ENCODE data around the gene SAMD1. TPM values are rescaled to one million over a fixed set of nuclear protein-coding genes. Genes with fewer than 3 reads are reported as not detected.
A peak's percentile ranks its signal among the peaks of the same experiment; 100 is the strongest.

Gene SAMD1
- total and polyA plus RNA-seq, 7 donors: 27.3 to 99.9 (median 40.3) TPM

DNA sequence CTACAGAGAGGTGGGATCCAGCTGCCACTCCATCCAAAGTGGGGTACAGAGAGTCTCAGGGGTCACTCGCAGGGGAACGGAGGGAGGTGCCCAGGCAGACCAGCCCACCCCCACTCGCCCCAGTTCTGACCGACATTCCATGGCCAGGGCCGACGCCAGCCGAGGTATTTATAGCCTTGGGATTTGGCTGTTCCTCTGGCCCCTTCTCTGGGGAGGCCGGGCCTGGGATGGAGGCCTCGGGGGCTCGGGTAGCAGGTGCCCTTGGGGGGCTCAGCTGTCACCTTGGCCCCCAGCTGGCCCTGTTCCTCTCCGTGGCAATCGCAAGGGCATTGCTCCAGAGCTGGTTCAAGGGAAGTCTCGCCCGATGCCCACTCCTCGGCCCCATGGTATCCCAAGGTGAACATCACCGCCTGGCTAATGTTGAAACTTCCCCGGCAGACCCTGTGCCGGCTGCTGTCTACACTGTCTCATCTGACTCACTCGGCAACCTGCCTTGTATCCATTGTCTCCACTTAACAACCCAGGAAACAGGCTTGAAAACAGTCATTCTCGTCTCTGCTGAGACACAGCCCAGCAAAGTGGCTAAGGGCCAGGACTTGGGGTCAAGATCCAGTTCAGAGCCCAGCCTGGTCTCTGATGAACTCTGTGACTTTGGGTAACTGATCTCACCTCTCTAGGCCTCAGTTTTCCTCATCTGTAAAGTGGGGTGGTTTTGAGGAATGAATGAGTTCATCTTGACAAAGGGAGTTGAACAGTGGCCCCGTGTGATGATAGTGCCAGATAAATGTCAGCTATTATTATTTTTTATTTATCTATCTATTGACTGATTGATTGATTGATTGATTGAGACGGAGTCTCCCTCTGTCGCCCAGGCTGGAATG, 17.3 kb upstream of the SAMD1 start:
- Histone ChIP-seq H3K27me3 (ENCODE audit: insufficient read depth in 3 of 3, low read length in 2 of 3) (no peaks in the 10 kb centered on the region), H3K27ac (peak overlapping the region; percentile 81), H3K36me3 (ENCODE audit: insufficient read depth in 1 of 2, low read depth in 1 of 2) (peaks cover 0 to 46% of the 10 kb centered on the region in 2 donors), H3K4me3 (peak overlapping the region; percentile 39), H3K9me3 (no peaks in the 10 kb centered on the region), H3K4me1 (peaks cover 28% of the 10 kb centered on the region)
- ATAC-seq (peak; percentile 81 to 86 (median 86)), DNase-seq (peak; percentile 68 to 83)
- TF ChIP-seq, protein P1, sequence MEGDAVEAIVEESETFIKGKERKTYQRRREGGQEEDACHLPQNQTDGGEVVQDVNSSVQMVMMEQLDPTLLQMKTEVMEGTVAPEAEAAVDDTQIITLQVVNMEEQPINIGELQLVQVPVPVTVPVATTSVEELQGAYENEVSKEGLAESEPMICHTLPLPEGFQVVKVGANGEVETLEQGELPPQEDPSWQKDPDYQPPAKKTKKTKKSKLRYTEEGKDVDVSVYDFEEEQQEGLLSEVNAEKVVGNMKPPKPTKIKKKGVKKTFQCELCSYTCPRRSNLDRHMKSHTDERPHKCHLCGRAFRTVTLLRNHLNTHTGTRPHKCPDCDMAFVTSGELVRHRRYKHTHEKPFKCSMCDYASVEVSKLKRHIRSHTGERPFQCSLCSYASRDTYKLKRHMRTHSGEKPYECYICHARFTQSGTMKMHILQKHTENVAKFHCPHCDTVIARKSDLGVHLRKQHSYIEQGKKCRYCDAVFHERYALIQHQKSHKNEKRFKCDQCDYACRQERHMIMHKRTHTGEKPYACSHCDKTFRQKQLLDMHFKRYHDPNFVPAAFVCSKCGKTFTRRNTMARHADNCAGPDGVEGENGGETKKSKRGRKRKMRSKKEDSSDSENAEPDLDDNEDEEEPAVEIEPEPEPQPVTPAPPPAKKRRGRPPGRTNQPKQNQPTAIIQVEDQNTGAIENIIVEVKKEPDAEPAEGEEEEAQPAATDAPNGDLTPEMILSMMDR (IDR thresholded peaks at IDR 0.05): no peak
- 29 to 44% (median 33%) methylated on average over 21 to 23 of the region's 23 CpGs for WGBS, 3 donors
- intact Hi-C loops (cut with DNase I): no loop called here

- Histone ChIP-seq H3K36me3 (ENCODE audit: insufficient read depth in 1 of 2, low read depth in 1 of 2) (peaks cover 0 to 56% of the 10 kb centered on the region in 2 donors), H3K27ac (peak overlapping the region; percentile 81), H3K27me3 (ENCODE audit: insufficient read depth in 3 of 3, low read length in 2 of 3) (no peaks in the 10 kb centered on the region), H3K4me1 (peaks cover 20% of the 10 kb centered on the region), H3K9me3 (no peaks in the 10 kb centered on the region), H3K4me3 (no peak overlapping the region)
- 39 to 49% (median 46%) methylated on average over 15 to 16 of the region's 16 CpGs for WGBS, 3 donors
- intact Hi-C loops (cut with DNase I): no loop called here
- ATAC-seq: peak; percentile 30 to 67 (median 54)
- TF ChIP-seq, protein P1 (IDR thresholded peaks at IDR 0.05): no peak
- no peak for DNase-seq
Observed at GRCh38 chr19:14106840-14107239, 16.3 kb upstream of the SAMD1 start.

DNA sequence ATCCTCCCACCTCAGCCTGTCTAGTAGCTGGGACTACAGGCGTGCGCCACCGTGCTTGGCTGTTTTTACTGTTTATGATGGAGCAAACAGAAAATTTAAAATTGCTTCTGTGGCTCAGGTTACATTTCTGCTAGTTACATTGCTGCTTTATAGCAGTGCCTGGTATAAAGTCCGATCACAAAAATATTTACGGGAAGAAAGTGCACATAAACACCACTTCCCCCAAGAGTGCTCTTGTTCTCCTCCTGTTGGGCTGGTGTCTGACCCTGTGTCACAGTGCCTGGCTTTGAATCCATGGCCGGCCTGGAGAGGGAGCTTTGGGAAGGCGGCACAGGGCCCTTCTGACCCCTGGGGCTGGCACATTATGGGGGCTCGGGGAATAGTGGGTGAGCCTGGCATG, 15.1 kb upstream of the SAMD1 start:
- no peak for DNase-seq
- Histone ChIP-seq H3K9me3 (no peaks in the 10 kb centered on the region), H3K27ac (peak overlapping the region; percentile 81), H3K4me3 (no peak overlapping the region), H3K4me1 (peaks cover 13% of the 10 kb centered on the region), H3K27me3 (ENCODE audit: insufficient read depth in 3 of 3, low read length in 2 of 3) (no peaks in the 10 kb centered on the region), H3K36me3 (ENCODE audit: insufficient read depth in 1 of 2, low read depth in 1 of 2) (peaks cover 3 to 67% of the 10 kb centered on the region in 2 donors)
- TF ChIP-seq, protein P1 (IDR thresholded peaks at IDR 0.05): no peak
- intact Hi-C loops (cut with DNase I): no loop called here
- 73 to 86% (median 73%) methylated on average over 8 of the region's 8 CpGs for whole genome bisulfite sequencing, 3 donors
- no peak for ATAC-seq

- H3K36me3 ChIP-seq (ENCODE audit: insufficient read depth in 1 of 2, low read depth in 1 of 2): peaks cover 3 to 91% of the 10 kb centered on the region in 2 donors
- H3K27me3 ChIP-seq (ENCODE audit: insufficient read depth in 3 of 3, low read length in 2 of 3): no peaks in the 10 kb centered on the region
- H3K9me3 ChIP-seq: no peaks in the 10 kb centered on the region
- H3K4me3 ChIP-seq: no peak overlapping the region
- WGBS, 3 donors: 76 to 85% (median 84%) methylated on average over 1 of the region's 1 CpG
- ATAC-seq (peak in 2 of 4 donors; percentile 21 to 36), DNase-seq (no peak)
- H3K27ac ChIP-seq: no peak overlapping the region
- H3K4me1 ChIP-seq: peaks cover 13% of the 10 kb centered on the region
- intact Hi-C loops (cut with DNase I): no loop called here
- TF ChIP-seq, protein P1 (IDR thresholded peaks at IDR 0.05): no peak
Observed at GRCh38 chr19:14103310-14103709, 12.8 kb upstream of the SAMD1 start.
